ENCODE measurements around the gene C10orf71. TPM values are rescaled to one million over a fixed set of nuclear protein-coding genes. Genes with fewer than 3 reads are reported as not detected.

C10orf71 gene
- total RNA-seq, 4 donors from 2014 or later: not detected

GRCh38 chr10:49269523-49269922 lies 29.4 kb upstream of the C10orf71 start:
- H3K27ac ChIP-seq: no peak overlapping the region
- H3K4me3 ChIP-seq: no peak overlapping the region
- peaks cover 11% of the 10 kb centered on the region for H3K4me1 ChIP-seq
- H3K27me3 ChIP-seq: no peaks in the 10 kb centered on the region
- 94% methylated on average over 1 of the region's 1 CpG for WGBS
- no peaks in the 10 kb centered on the region for H3K36me3 ChIP-seq
- H3K9me3 ChIP-seq: peaks cover 15% of the 10 kb centered on the region
- no peak for TF ChIP-seq POLR2A (IDR thresholded peaks at IDR 0.05)
- TF ChIP-seq POLR2AphosphoS5 (IDR thresholded peaks at IDR 0.05): no peak
- no peak for TF ChIP-seq EP300 (IDR thresholded peaks at IDR 0.05)
- TF ChIP-seq CTCF (IDR thresholded peaks at IDR 0.05): no peak
- no peak for DNase-seq (ENCODE audit: low spot score in 2 of 2)

- no peaks in the 10 kb centered on the region for H3K27me3 ChIP-seq
- H3K27ac ChIP-seq: no peak overlapping the region
- no peak for DNase-seq (ENCODE audit: low spot score in 2 of 2)
- no peaks in the 10 kb centered on the region for H3K36me3 ChIP-seq
- peaks cover 8% of the 10 kb centered on the region for H3K9me3 ChIP-seq
- H3K4me1 ChIP-seq: peaks cover 11% of the 10 kb centered on the region
- no peak for TF ChIP-seq CTCF (IDR thresholded peaks at IDR 0.05)
- TF ChIP-seq POLR2AphosphoS5 (IDR thresholded peaks at IDR 0.05): no peak
- no peak for TF ChIP-seq POLR2A (IDR thresholded peaks at IDR 0.05)
- no peak for TF ChIP-seq EP300 (IDR thresholded peaks at IDR 0.05)
- no peak overlapping the region for H3K4me3 ChIP-seq
- WGBS: 65% methylated on average over 2 of the region's 2 CpGs
Observed at GRCh38 chr10:49270565-49270964, 28.4 kb upstream of the C10orf71 start.

- no peak for DNase-seq (ENCODE audit: low spot score in 2 of 2)
- whole genome bisulfite sequencing: 50% methylated on average over 2 of the region's 11 CpGs
- H3K36me3 ChIP-seq: no peaks in the 10 kb centered on the region
- H3K9me3 ChIP-seq: peaks cover under 1% of the 10 kb centered on the region
- no peak overlapping the region for H3K27ac ChIP-seq
- H3K4me1 ChIP-seq: peaks cover 11% of the 10 kb centered on the region
- TF ChIP-seq CTCF (IDR thresholded peaks at IDR 0.05) (no peak), POLR2A (IDR thresholded peaks at IDR 0.05) (no peak), POLR2AphosphoS5 (IDR thresholded peaks at IDR 0.05) (no peak), EP300 (IDR thresholded peaks at IDR 0.05) (no peak)
- no peak overlapping the region for H3K4me3 ChIP-seq
- H3K27me3 ChIP-seq: no peaks in the 10 kb centered on the region
Observed at GRCh38 chr10:49271346-49271745, 27.6 kb upstream of the C10orf71 start.

- Histone ChIP-seq H3K27me3 (no peaks in the 10 kb centered on the region), H3K4me1 (peaks cover 11% of the 10 kb centered on the region), H3K4me3 (no peak overlapping the region), H3K9me3 (no peaks in the 10 kb centered on the region), H3K27ac (no peak overlapping the region), H3K36me3 (no peaks in the 10 kb centered on the region)
- TF ChIP-seq CTCF (IDR thresholded peaks at IDR 0.05): no peak
- TF ChIP-seq POLR2A (IDR thresholded peaks at IDR 0.05): no peak
- TF ChIP-seq POLR2AphosphoS5 (IDR thresholded peaks at IDR 0.05): no peak
- TF ChIP-seq EP300 (IDR thresholded peaks at IDR 0.05): no peak
- no peak for DNase-seq (ENCODE audit: low spot score in 2 of 2)
- WGBS: 51% methylated on average over 7 of the region's 21 CpGs
Observed at GRCh38 chr10:49272251-49273081, 26.5 kb upstream of the C10orf71 start.

- Histone ChIP-seq H3K27ac (no peak overlapping the region), H3K9me3 (no peaks in the 10 kb centered on the region), H3K27me3 (no peaks in the 10 kb centered on the region), H3K4me3 (no peak overlapping the region), H3K4me1 (peaks cover 11% of the 10 kb centered on the region), H3K36me3 (no peaks in the 10 kb centered on the region)
- no peak for DNase-seq (ENCODE audit: low spot score in 2 of 2)
- no peak for TF ChIP-seq POLR2AphosphoS5 (IDR thresholded peaks at IDR 0.05)
- TF ChIP-seq EP300 (IDR thresholded peaks at IDR 0.05): no peak
- TF ChIP-seq POLR2A (IDR thresholded peaks at IDR 0.05): no peak
- TF ChIP-seq CTCF (IDR thresholded peaks at IDR 0.05): no peak
- 100% methylated on average over 1 of the region's 1 CpG for WGBS
Observed at GRCh38 chr10:49273082-49273465, 25.9 kb upstream of the C10orf71 start.
